ENCODE data around the gene PRKD1.

The PRKD1 gene

DNA sequence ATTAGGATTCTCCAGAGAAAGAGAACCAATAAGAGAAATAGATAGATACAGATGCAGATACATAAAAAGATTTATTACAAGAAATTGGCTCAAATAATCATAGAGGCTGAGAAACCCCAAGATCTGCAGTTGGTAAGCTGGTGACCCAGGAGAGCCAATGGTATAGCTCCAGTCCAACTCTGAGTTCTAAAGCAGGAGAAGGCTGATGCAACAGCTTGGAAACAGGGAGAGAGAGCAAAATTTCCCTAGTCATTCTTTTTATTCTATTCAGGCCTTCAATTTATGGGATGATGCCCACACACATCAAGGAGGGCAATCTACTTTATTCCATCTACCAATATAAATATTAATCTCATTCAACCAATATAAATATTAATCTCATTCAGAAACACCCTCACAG lies 218.2 kb downstream of the PRKD1 start:
- TF ChIP-seq EP300 (IDR thresholded peaks at IDR 0.05; ENCODE audit: borderline replicate concordance), result no peak
- TF ChIP-seq NFIC (IDR thresholded peaks at IDR 0.05), result no peak
- TF ChIP-seq ZBTB7A (IDR thresholded peaks at IDR 0.05; ENCODE audit: low read depth), result no peak
- TF ChIP-seq TCF12 (IDR thresholded peaks at IDR 0.05; ENCODE audit: low read depth), result no peak
- TF ChIP-seq CEBPB (IDR thresholded peaks at IDR 0.05), result no peak
- no peak for TF ChIP-seq FOXM1 (IDR thresholded peaks at IDR 0.05; ENCODE audit: borderline replicate concordance, low read depth)
- TF ChIP-seq CREB1 (IDR thresholded peaks at IDR 0.05; ENCODE audit: low read depth), result no peak
- no peak for TF ChIP-seq RAD21 (IDR thresholded peaks at IDR 0.05; ENCODE audit: low read depth)
- TF ChIP-seq TAF1 (IDR thresholded peaks at IDR 0.05; ENCODE audit: low read depth), result no peak
- TF ChIP-seq MAX (IDR thresholded peaks at IDR 0.05), result no peak
- no peak for TF ChIP-seq EGR1 (IDR thresholded peaks at IDR 0.05)

- TF ChIP-seq, protein P1, sequence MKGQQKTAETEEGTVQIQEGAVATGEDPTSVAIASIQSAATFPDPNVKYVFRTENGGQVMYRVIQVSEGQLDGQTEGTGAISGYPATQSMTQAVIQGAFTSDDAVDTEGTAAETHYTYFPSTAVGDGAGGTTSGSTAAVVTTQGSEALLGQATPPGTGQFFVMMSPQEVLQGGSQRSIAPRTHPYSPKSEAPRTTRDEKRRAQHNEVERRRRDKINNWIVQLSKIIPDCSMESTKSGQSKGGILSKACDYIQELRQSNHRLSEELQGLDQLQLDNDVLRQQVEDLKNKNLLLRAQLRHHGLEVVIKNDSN (IDR thresholded peaks at IDR 0.05), result no peak
- TF ChIP-seq RAD21 (IDR thresholded peaks at IDR 0.05; ENCODE audit: low read depth) (no peak), ZBTB7A (IDR thresholded peaks at IDR 0.05; ENCODE audit: low read depth) (no peak), TCF12 (IDR thresholded peaks at IDR 0.05; ENCODE audit: low read depth) (no peak), YY1 (IDR thresholded peaks at IDR 0.05; ENCODE audit: low read depth) (no peak), REST (IDR thresholded peaks at IDR 0.05; ENCODE audit: low read depth) (no peak), EP300 (IDR thresholded peaks at IDR 0.05; ENCODE audit: borderline replicate concordance) (no peak), FOXM1 (IDR thresholded peaks at IDR 0.05; ENCODE audit: borderline replicate concordance, low read depth) (no peak), NFIC (IDR thresholded peaks at IDR 0.05) (no peak), TEAD4 (IDR thresholded peaks at IDR 0.05) (no peak), MAX (IDR thresholded peaks at IDR 0.05) (no peak), TAF1 (IDR thresholded peaks at IDR 0.05; ENCODE audit: low read depth) (no peak), EGR1 (IDR thresholded peaks at IDR 0.05) (no peak), CEBPB (IDR thresholded peaks at IDR 0.05) (no peak), CREB1 (IDR thresholded peaks at IDR 0.05; ENCODE audit: low read depth) (no peak)
These were observed 220.9 kb downstream of the PRKD1 start for GRCh38 chr14:29706700-29707099.

DNA sequence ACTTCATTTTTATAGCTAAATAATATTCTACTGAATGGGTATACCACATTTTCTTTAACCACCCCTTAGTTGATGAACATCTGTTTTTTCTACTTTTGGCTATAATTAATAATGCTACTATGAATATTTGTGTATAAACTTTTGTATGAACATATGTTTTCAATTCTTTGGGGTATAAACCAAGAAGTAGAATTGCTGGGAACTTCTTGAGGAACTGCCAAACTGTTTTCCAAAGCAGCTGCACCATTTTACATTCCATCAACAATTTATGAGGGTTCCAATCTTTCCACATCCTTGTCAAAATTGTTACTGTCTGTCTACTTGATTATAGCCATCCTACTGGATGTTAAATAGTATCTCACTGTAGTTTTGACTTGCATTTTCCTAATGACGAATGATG lies 221.8 kb downstream of the PRKD1 start:
- TF ChIP-seq REST (IDR thresholded peaks at IDR 0.05; ENCODE audit: low read depth) (no peak), TAF1 (IDR thresholded peaks at IDR 0.05; ENCODE audit: low read depth) (no peak), MAX (IDR thresholded peaks at IDR 0.05) (no peak), CEBPB (IDR thresholded peaks at IDR 0.05) (no peak), NFIC (IDR thresholded peaks at IDR 0.05) (no peak), FOXM1 (IDR thresholded peaks at IDR 0.05; ENCODE audit: borderline replicate concordance, low read depth) (no peak), CREB1 (IDR thresholded peaks at IDR 0.05; ENCODE audit: low read depth) (no peak)
- TF ChIP-seq, protein P1 (IDR thresholded peaks at IDR 0.05), result no peak

GRCh38 chr14:29687866-29688265 lies 239.8 kb downstream of the PRKD1 start:
- TF ChIP-seq CREB1 (IDR thresholded peaks at IDR 0.05; ENCODE audit: low read depth) (no peak), NFIC (IDR thresholded peaks at IDR 0.05) (no peak), TEAD4 (IDR thresholded peaks at IDR 0.05) (no peak), EP300 (IDR thresholded peaks at IDR 0.05; ENCODE audit: borderline replicate concordance) (no peak), REST (IDR thresholded peaks at IDR 0.05; ENCODE audit: low read depth) (no peak), FOXM1 (IDR thresholded peaks at IDR 0.05; ENCODE audit: borderline replicate concordance, low read depth) (no peak), TAF1 (IDR thresholded peaks at IDR 0.05; ENCODE audit: low read depth) (no peak), RAD21 (IDR thresholded peaks at IDR 0.05; ENCODE audit: low read depth) (no peak), MAX (IDR thresholded peaks at IDR 0.05) (no peak), CEBPB (IDR thresholded peaks at IDR 0.05) (no peak), ZBTB7A (IDR thresholded peaks at IDR 0.05; ENCODE audit: low read depth) (no peak), TCF12 (IDR thresholded peaks at IDR 0.05; ENCODE audit: low read depth) (no peak), EGR1 (IDR thresholded peaks at IDR 0.05) (no peak), YY1 (IDR thresholded peaks at IDR 0.05; ENCODE audit: low read depth) (no peak)
- TF ChIP-seq, protein P1 (IDR thresholded peaks at IDR 0.05), result no peak

Measured in Ishikawa (cell line).